Measurements from ENCODE around the gene EIF2B2.

The EIF2B2 gene

DNA sequence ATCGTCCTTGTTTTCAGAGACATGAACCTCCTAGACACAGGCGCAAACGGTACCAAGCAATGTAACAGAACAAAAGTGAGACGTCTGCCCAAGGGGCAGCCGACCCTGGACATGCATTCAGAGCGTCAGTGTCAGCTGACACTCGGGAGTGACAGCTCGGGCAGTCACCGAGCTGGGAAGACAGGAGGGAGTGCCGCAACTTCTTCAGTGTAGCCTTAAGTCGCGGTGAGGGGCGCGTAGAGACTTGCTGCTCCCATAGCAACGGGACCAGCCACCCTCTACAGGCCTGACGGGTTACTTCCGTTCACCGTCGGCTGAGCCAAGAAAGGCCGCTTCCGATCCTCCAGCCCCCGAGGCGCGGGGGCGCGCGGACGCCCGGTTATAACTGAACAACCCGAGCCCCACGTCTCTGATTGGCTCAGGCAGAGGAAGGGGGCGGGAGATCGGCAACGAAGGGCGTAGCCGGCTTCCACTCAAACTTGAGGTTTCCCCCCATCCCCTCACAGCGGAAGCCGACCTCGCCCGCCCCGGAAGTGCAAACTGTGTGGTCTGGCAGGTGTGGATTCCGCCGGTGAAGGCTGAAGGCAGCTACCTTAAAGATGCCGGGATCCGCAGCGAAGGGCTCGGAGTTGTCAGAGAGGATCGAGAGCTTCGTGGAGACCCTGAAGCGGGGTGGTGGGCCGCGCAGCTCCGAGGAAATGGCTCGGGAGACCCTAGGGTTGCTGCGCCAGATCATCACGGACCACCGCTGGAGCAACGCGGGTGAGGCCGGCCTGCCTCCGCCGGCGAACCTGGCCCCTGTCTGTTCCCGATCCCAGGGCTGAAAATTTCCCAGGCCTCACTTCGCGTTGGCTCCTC, at the start of gene EIF2B2:
Gene EIF2B2 (plus strand): TSS at position 530 of the 858 bp plus-strand sequence. CDS start 70 bp downstream, at position 600.
- Histone ChIP-seq H3K4me1 (ENCODE audit: insufficient read depth, insufficient read length) (peaks cover 2% of the 10 kb centered on the region), H3K27me3 (ENCODE audit: insufficient read depth, insufficient read length) (no peaks in the 10 kb centered on the region), H3K9ac (ENCODE audit: insufficient read length, low read depth) (peak within 1 kb of the TSS; percentile 95), H3K4me3 (ENCODE audit: insufficient read length, low read depth) (peak within 1 kb of the TSS; percentile 95), H3K36me3 (ENCODE audit: insufficient read depth, insufficient read length, low read length) (peaks cover 36% of the 10 kb centered on the region), H3K9me3 (ENCODE audit: insufficient read depth, low read length) (no peaks in the 10 kb centered on the region)
- no peak for TF ChIP-seq SUZ12 (IDR thresholded peaks at IDR 0.05; ENCODE audit: extremely low read depth, insufficient read depth, insufficient read length)
- no peak for TF ChIP-seq YY1 (IDR thresholded peaks at IDR 0.05; ENCODE audit: insufficient read depth, insufficient read length)
- TF ChIP-seq ZNF274 (IDR thresholded peaks at IDR 0.05; ENCODE audit: low read depth, low read length) = no peak
- DNase-seq (ENCODE audit: low read depth, low spot score) = peak; percentile 93

GRCh38 chr14:74953686-74954085, 49.0 kb upstream of the EIF2B2 start:
- Histone ChIP-seq H3K9me3 (ENCODE audit: insufficient read depth, low read length) (no peaks in the 10 kb centered on the region), H3K9ac (ENCODE audit: insufficient read length, low read depth) (peak overlapping the region; percentile 42), H3K4me3 (ENCODE audit: insufficient read length, low read depth) (no peak overlapping the region), H3K4me1 (ENCODE audit: insufficient read depth, insufficient read length) (peaks cover 17% of the 10 kb centered on the region), H3K27me3 (ENCODE audit: insufficient read depth, insufficient read length) (peaks cover 14% of the 10 kb centered on the region), H3K36me3 (ENCODE audit: insufficient read depth, insufficient read length, low read length) (peaks cover 3% of the 10 kb centered on the region)
- TF ChIP-seq YY1 (IDR thresholded peaks at IDR 0.05; ENCODE audit: insufficient read depth, insufficient read length) (no peak), ZNF274 (IDR thresholded peaks at IDR 0.05; ENCODE audit: low read depth, low read length) (no peak), SUZ12 (IDR thresholded peaks at IDR 0.05; ENCODE audit: extremely low read depth, insufficient read depth, insufficient read length) (no peak)
- DNase-seq (ENCODE audit: low read depth, low spot score) = no peak

DNA sequence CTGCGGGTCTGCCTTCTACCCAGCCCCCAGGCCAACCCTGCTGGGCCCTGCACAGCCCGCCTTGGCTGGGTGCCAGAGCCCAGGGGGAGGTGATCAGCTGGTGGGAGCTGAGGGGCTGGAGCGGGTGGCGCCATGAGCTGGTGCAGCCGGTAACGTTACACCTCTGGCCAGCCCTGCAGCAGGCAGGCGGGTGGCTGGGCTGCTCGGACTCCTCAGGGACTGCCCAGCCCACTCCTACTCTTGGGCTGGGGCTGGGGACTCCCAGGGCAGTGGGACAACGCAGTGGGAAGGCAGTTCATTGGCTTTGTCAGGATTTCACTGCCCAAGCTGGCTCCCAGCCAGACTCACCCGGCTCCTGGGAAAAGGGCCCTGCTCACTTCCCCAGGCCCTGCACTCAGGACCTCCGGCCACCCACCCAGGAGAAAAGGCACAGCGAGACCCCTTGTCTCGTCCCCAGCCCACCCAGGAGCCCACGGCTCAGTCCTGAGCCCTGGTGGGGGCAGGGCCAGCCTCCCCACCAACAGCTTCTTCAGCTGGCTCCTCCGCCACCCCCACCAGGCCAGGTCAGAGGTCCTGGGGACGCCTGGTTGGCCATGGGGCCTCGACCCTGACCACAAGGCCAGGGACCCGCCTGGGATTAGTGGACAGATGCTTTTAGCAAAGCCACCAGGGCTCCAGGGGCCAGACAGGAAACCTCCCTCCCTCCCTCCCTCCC, 48.3 kb upstream of the EIF2B2 start:
- Histone ChIP-seq H3K9me3 (ENCODE audit: insufficient read depth, low read length) (no peaks in the 10 kb centered on the region), H3K9ac (ENCODE audit: insufficient read length, low read depth) (peak overlapping the region; percentile 70), H3K4me1 (ENCODE audit: insufficient read depth, insufficient read length) (peaks cover 17% of the 10 kb centered on the region), H3K36me3 (ENCODE audit: insufficient read depth, insufficient read length, low read length) (no peaks in the 10 kb centered on the region), H3K27me3 (ENCODE audit: insufficient read depth, insufficient read length) (peaks cover 14% of the 10 kb centered on the region), H3K4me3 (ENCODE audit: insufficient read length, low read depth) (peak overlapping the region; percentile 59)
- TF ChIP-seq YY1 (IDR thresholded peaks at IDR 0.05; ENCODE audit: insufficient read depth, insufficient read length) (no peak), SUZ12 (IDR thresholded peaks at IDR 0.05; ENCODE audit: extremely low read depth, insufficient read depth, insufficient read length) (no peak), ZNF274 (IDR thresholded peaks at IDR 0.05; ENCODE audit: low read depth, low read length) (no peak)
- DNase-seq (ENCODE audit: low read depth, low spot score) = no peak

DNA sequence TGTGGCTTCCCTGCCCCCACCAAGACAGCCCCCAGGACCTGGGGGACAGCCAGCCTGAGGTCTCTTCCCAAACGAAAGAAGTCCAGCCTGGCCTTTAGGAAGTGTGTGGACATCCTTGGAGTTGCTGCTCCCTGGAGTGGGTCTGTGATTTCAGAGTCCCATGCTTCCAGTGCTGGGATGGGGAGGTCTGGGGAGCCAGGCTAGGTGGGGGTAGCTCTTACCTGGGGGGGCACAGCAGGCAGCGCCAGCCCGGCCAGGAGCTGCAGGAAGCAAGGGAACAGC, 47.8 kb upstream of the EIF2B2 start:
- Histone ChIP-seq H3K4me3 (ENCODE audit: insufficient read length, low read depth) (peak overlapping the region; percentile 59), H3K9me3 (ENCODE audit: insufficient read depth, low read length) (no peaks in the 10 kb centered on the region), H3K27me3 (ENCODE audit: insufficient read depth, insufficient read length) (peaks cover 14% of the 10 kb centered on the region), H3K4me1 (ENCODE audit: insufficient read depth, insufficient read length) (peaks cover 17% of the 10 kb centered on the region), H3K9ac (ENCODE audit: insufficient read length, low read depth) (peak overlapping the region; percentile 70), H3K36me3 (ENCODE audit: insufficient read depth, insufficient read length, low read length) (no peaks in the 10 kb centered on the region)
- no peak for DNase-seq (ENCODE audit: low read depth, low spot score)
- no peak for TF ChIP-seq SUZ12 (IDR thresholded peaks at IDR 0.05; ENCODE audit: extremely low read depth, insufficient read depth, insufficient read length)
- TF ChIP-seq ZNF274 (IDR thresholded peaks at IDR 0.05; ENCODE audit: low read depth, low read length) = no peak
- TF ChIP-seq YY1 (IDR thresholded peaks at IDR 0.05; ENCODE audit: insufficient read depth, insufficient read length) = no peak

DNA sequence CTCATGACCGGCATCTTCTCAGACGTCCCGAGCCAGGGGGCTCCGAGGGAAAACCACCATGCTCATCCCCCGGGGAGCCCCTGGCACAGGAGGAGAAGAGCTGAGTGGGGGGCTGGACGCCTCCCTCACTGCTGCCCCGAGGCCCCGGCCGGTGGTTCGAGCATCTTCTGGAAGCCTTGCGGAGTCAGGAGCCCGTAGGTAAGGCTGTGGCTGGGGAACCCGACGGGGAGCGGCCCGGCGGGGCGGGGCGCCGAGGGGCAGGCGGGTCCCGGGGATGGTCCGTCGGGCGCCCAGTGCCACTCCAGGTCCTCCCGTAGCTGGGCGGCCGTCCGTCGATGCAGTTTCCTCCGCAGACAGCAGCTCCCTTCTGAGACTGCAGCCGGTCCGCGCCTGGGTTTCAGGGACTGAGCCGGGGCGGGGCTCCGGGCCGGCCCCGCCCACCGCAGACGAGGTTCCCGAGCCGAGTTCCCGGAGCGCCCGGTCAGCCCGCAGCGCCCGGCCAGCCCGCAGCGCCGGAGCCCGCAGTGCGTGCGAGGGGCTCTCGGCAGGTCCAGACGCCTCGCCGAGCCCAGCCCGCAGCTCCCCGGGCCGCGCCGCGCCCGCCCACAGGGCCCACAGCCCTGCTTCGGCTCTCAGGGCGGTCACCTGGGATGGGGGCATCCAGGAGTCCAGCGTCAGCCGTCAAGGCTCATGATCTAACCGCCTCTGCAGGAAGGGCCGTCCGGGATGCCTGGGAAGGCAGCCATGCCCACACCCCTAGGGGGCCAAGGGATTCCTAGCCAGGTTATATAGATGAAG, 47.3 kb upstream of the EIF2B2 start, which contains the start of gene PGF:
Gene PGF (minus strand): TSS at position 369 of the 798 bp plus-strand sequence. CDS start 355 bp downstream, at position 14.
- Histone ChIP-seq H3K9me3 (ENCODE audit: insufficient read depth, low read length) (no peaks in the 10 kb centered on the region), H3K36me3 (ENCODE audit: insufficient read depth, insufficient read length, low read length) (no peaks in the 10 kb centered on the region), H3K4me1 (ENCODE audit: insufficient read depth, insufficient read length) (peaks cover 17% of the 10 kb centered on the region), H3K9ac (ENCODE audit: insufficient read length, low read depth) (peak within 1 kb of the TSS; percentile 72), H3K4me3 (ENCODE audit: insufficient read length, low read depth) (peak within 1 kb of the TSS; percentile 59), H3K27me3 (ENCODE audit: insufficient read depth, insufficient read length) (peaks cover 14% of the 10 kb centered on the region)
- TF ChIP-seq YY1 (IDR thresholded peaks at IDR 0.05; ENCODE audit: insufficient read depth, insufficient read length) = no peak
- TF ChIP-seq SUZ12 (IDR thresholded peaks at IDR 0.05; ENCODE audit: extremely low read depth, insufficient read depth, insufficient read length) = no peak
- TF ChIP-seq ZNF274 (IDR thresholded peaks at IDR 0.05; ENCODE audit: low read depth, low read length) = no peak
- no peak for DNase-seq (ENCODE audit: low read depth, low spot score)

- Histone ChIP-seq H3K27me3 (ENCODE audit: insufficient read depth, insufficient read length) (peaks cover 14% of the 10 kb centered on the region), H3K9ac (ENCODE audit: insufficient read length, low read depth) (peak overlapping the region; percentile 72), H3K36me3 (ENCODE audit: insufficient read depth, insufficient read length, low read length) (no peaks in the 10 kb centered on the region), H3K4me3 (ENCODE audit: insufficient read length, low read depth) (peak overlapping the region; percentile 59), H3K4me1 (ENCODE audit: insufficient read depth, insufficient read length) (peaks cover 17% of the 10 kb centered on the region), H3K9me3 (ENCODE audit: insufficient read depth, low read length) (no peaks in the 10 kb centered on the region)
- no peak for DNase-seq (ENCODE audit: low read depth, low spot score)
- TF ChIP-seq YY1 (IDR thresholded peaks at IDR 0.05; ENCODE audit: insufficient read depth, insufficient read length) (no peak), SUZ12 (IDR thresholded peaks at IDR 0.05; ENCODE audit: extremely low read depth, insufficient read depth, insufficient read length) (no peak), ZNF274 (IDR thresholded peaks at IDR 0.05; ENCODE audit: low read depth, low read length) (no peak)
Observed at GRCh38 chr14:74956027-74956279, 46.8 kb upstream of the EIF2B2 start.

Measured in NT2/D1 (cell line).